HG03520 (cell line): ENCODE data around the gene ZNF568.

Source experiments
- ATAC-seq: cut with Tn5 transposase; IDR thresholded peaks from one replicate; pipeline ENCODE4 v1.9.1; 2021; ENCODE audit warnings: mild to moderate bottlenecking, moderate library complexity; ENCODE audit not compliant: unreplicated experiment

The ZNF568 gene

GRCh38 chr19:36915992-36916830 lies at the start of gene ZNF568, which contains the start of gene ZNF829:
ZNF568 (plus strand) TSS chr19:36916332; CDS start chr19:36922771, 6,439 bp downstream.
ZNF829 (minus strand) TSS chr19:36916291; CDS start chr19:36915167, 1,124 bp downstream.
- ATAC-seq: peak; percentile 92

- ATAC-seq: no peak
Observed at GRCh38 chr19:36876993-36877938, 38.9 kb upstream of the ZNF568 start.

GRCh38 chr19:36891768-36892357 lies 24.3 kb upstream of the ZNF568 start:
- ATAC-seq: no peak

- ATAC-seq: no peak
Observed at GRCh38 chr19:36894849-36895383, 21.2 kb upstream of the ZNF568 start.

- no peak for ATAC-seq
Observed at GRCh38 chr19:36898422-36898821, 17.7 kb upstream of the ZNF568 start.

GRCh38 chr19:36916991-36917390 lies 859 bp downstream of the ZNF568 start:
- ATAC-seq: no peak

- ATAC-seq: no peak
Observed at GRCh38 chr19:36918090-36918489, 2.0 kb downstream of the ZNF568 start.

- no peak for ATAC-seq
Observed at GRCh38 chr19:36931684-36932083, 15.6 kb downstream of the ZNF568 start.

GRCh38 chr19:36939153-36939552 lies 23.0 kb downstream of the ZNF568 start:
- ATAC-seq: no peak

- no peak for ATAC-seq
Observed at GRCh38 chr19:36950335-36951119, 34.4 kb downstream of the ZNF568 start.

- no peak for ATAC-seq
Observed at GRCh38 chr19:36962346-36962745, 46.2 kb downstream of the ZNF568 start.

GRCh38 chr19:36963280-36963679 lies 47.1 kb downstream of the ZNF568 start:
- ATAC-seq: no peak

- ATAC-seq: no peak
Observed at GRCh38 chr19:36972571-36972970, 56.4 kb downstream of the ZNF568 start.

- ATAC-seq: no peak
Observed at GRCh38 chr19:36973021-36973843, 57.1 kb downstream of the ZNF568 start.

- no peak for ATAC-seq
Observed at GRCh38 chr19:36973844-36974195, 57.7 kb downstream of the ZNF568 start.

- ATAC-seq: no peak
Observed at GRCh38 chr19:36986131-36986530, 70.0 kb downstream of the ZNF568 start.

GRCh38 chr19:36986601-36987000 lies 70.5 kb downstream of the ZNF568 start:
- ATAC-seq: no peak

- no peak for ATAC-seq
Observed at GRCh38 chr19:36987091-36987490, 71.0 kb downstream of the ZNF568 start.

- ATAC-seq: no peak
Observed at GRCh38 chr19:36997152-36997842, 81.2 kb downstream of the ZNF568 start.
